COLO668 (cell line): ENCODE measurements around the gene SCYL2.

ENCODE experiments used
- DNase-seq: peaks from one replicate; lab custom pipeline; 2025; ENCODE audit not compliant: unreplicated experiment; lab: John Stamatoyannopoulos, UW

The SCYL2 gene

DNA sequence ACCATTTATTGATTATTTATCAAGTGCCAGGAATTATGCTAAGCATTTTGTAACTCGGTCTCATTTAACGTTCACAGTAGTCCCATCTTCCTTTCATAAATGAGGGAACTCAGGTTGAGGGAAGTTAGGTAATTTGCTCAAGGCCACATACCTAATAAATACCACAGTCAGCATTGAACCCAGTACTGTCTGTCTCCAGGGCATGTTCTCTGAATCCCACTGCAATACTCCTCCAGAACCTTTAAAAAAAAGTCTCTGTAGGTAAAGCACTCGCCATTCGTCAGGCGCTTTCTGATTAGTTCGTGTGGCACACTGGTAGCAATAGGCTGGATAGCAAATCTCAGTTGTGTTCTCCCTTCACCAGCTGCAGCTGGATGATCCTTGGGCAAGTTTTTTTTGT is 104.2 kb downstream of the SCYL2 start:
- no peak for DNase-seq

DNA sequence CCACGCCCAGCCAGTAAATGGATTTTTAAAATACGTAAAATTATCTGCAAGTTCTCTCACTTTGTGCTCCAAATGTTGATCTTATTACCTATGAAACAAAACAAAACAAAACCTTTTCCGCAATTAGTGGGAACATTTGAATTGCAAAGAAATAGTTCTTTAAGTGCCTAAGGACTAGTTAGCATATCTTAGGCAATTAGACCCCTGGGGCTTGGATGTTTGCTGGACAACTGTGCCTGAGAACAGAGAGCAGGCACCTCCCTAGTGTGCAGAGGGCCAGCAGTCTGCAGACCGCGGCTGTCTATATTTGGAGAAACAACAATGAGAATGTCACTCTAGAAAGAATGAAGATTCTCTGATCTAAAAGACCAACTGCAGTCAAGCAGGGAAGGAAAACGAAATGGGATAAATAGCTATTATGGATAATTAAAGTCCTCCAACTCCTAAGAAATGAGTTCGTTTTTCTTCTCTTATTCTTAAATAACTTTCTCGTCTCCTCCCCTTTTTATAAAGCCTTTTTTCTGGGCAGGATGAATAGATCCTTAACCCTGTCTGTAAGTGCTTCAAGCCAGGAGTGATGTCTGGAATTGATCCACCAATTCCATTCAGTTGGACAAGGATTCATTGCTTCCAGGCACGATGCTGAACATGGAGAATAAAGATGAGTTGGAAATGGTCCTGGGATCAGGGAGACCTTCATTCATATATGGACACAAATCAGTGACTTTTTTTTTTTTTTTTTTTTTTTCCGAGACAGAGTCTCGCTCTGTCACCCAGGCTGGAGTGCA is 106.1 kb downstream of the SCYL2 start:
- DNase-seq = no peak

DNA sequence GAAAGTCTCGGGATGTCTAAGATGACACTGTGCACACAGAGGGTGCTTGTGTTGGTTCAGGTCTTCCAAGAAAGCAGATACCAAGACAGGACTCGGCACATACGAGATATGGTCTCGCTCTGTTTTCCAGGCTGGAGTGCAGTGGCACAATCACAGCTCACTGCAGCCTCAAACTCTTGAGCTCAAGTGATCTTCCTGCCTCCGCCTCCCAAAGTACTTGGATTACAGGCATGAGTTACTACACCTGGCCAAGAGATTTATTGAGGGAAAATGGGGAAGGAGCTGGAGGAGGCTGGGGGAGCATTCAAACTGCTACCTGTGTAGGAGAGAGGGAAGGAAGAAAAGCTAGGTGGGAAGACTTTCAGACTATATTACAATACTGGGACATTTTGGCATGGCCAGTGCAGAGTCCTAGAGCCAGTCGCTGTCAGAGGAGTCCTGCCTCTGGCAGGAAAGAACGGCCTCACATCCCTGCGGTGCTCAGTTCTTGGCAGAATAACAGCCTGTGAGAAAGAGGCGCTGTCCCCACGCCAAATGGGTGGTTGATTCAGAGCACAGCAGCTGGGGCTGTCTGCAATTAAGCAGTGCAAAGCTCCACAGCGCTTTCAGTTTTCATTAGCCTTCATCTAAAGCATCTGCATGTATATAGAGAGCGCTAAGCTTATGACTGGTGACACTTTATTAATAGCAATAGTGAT is 108.2 kb downstream of the SCYL2 start:
- no peak for DNase-seq

DNA sequence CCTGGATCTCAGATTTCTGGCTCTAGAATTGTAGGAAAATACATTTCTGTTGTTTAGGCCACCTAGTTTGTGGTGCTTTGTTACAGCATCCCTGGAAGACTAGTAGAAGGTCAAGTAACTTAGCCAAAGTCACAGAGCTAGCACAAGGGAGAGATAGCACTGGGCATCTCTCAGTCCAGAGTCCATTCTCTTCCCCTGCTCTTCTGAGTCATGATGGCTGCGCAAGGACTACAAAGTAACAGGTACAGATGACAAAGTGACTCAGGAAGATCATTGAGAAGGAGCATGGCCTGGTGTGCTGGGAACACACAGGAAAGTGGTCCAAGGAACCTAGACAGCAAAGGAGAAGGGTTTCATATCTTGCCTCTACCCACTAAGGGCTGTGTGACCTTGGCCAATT is 109.2 kb downstream of the SCYL2 start:
- DNase-seq = no peak

DNA sequence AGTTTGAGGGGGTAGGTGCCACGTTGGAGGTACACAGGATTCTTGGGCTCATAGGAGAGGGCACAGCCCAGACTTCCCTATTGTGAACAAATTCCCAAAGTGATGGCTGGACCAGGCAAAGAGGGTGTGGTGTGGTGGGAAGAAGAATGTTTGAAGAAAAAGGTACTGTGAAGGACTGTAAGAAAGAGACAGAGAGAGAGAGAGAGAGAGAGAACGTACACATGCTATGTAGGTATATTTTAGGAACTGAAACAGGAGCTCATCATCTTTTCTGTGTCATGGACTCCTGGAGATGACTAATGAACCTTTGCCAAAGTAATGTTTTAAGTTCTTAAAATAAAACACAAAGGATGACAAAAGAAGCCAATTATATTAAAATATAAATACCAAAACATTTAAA is 114.4 kb downstream of the SCYL2 start:
- DNase-seq = no peak

DNA sequence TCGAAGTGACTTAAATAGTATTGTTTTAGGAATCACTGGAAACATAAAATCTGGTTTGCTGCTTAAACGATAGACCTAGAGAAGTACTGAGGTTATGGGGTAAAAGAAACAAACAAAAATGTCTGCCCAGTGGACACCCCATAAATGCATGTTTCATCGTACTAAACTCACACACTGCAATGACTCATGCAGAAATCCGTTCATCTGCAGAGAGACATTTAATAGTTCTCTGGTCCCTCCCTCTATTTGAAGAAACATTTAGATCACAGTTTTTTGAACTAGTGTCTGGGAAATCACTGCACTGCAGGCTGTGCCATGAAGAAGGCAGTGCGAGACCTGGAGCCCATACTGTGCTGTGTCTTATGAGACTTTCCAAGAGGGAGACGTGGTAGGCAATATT is 115.4 kb downstream of the SCYL2 start:
- no peak for DNase-seq

DNA sequence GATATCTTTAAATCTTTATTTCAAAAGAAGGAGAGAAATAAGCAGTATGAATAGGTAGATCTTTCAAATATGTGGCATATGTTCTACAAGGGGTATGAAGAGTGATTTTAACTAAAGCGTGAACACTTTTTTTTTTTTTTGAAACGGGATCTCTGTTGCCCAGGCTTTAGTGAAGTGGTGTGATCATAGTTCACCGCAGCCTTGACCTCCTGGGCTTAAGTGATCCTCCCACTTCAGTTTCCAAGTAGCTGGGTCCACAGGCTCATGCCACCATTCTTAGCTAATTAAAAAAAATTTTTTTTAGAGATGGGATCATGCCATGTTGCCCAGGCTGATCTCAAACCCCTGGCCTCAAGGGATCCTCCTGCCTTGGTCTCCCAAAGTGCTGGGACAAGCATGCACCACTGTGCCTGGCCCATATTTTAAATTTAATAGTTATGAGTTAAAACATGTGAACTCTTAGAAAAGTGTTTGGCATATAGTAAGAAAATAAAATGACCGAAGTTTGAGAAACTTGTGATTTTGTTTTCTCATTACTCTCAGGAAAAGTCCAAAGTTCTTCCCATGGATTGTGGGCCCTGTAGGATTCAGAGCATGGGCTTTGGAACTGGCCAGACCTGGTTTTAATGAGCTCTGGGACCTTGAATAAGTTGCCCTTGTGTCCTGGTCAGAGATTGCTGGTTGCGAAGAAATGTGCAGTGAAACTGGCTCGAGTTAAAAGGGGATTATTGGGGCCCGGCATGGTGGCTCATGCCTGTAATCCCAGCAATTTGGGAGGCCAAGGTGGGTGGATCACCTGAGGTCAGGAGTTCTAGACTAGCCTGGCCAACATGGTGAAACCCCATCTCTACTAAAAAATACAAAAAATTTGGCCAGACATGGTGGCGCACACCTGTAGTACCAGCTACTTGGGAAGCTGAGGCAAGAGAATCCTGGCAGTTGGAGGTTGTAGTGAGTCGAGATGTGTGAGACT is 116.9 kb downstream of the SCYL2 start:
- no peak for DNase-seq

DNA sequence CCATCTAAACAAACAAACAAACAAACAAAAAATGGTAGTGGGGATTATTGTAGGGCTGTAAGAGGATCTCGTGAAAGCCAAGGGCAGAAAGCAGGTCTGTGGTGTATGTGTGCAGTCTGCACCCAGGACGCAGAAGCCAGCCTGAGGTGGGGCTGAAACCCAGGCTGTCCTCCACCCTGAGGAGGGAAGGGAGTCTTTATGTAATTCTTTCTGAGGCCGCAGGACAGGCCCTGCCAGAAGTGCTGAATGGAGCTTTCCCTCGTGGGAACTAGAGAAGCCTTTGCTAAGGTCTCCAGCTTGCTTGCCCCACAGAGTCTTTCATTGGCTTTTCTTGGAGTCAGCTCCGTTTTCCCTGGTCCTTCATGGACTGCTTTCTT is 117.6 kb downstream of the SCYL2 start:
- no peak for DNase-seq

DNA sequence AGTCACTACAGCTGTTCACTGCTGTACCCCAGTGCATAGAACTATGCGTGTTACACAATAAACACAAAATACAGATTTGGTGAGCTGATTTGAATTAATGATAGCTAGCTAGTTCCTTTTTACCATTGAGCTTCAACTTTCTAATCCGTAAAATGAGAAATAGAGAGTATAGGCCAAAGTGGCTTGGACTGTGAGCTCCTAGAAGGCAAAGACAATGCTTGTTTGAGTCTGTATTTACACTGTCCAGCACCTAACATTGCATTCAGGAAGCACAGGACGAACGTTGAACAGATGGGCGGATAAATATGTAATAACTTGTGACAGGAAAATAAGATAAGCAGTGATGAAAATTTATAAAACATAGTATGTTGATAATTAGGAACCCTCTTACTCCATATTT is 121.4 kb downstream of the SCYL2 start:
- DNase-seq = no peak
